A549 (cell line): ENCODE data around the gene SPRYD4.
"Not testable (repeated sequence)": the region's sequence is repeated elsewhere in the genome, so short reads cannot be mapped to it uniquely, and the experiment has no call there.

Experiments used
- CBX8 ChIP-seq: fragments of 200-600 bp; sonication (generic); IDR thresholded peaks from 2 replicates; pipeline ENCODE4 v1.6.1; 2016
- CEBPB ChIP-seq, 2 experiments: fragments of >200 bp in 1 of 2; sonication (Bioruptor Twin) in 1 of 2; formaldehyde crosslinking in 1 of 2; IDR thresholded peaks; 2 replicates each; pipeline ENCODE4 v1.6.1; 2012 to 2016
- CTCF ChIP-seq: fragments of >200 bp; sonication (Bioruptor Twin); formaldehyde crosslinking; IDR thresholded peaks from 3 replicates; pipeline ENCODE4 v1.5.1; 2016
- JUN ChIP-seq, 2 experiments: fragments of >200 bp; sonication (Bioruptor Twin); formaldehyde crosslinking; IDR thresholded peaks; 2 replicates in 1 of 2; 3 replicates in 1 of 2; pipeline ENCODE4 v1.6.1; 2016 to 2017
- MYC ChIP-seq: IDR thresholded peaks from 2 replicates; pipeline ENCODE4 v1.6.1; 2012; ENCODE audit warnings: mild to moderate bottlenecking, inconsistent platforms, low read length, improper control_type of control experiment, borderline replicate concordance
- POLR2A ChIP-seq: IDR thresholded peaks from 2 replicates; pipeline ENCODE4 v1.6.1; 2012; ENCODE audit warnings: mild to moderate bottlenecking, low read length
- RFX5 ChIP-seq: fragments of 450-650 bp; IDR thresholded peaks from 2 replicates; pipeline ENCODE4 v1.7.1; 2014; ENCODE audit warnings: antibody characterized with exemption, mild to moderate bottlenecking, moderate library complexity
- ZC3H11A ChIP-seq: fragments of 450-650 bp; IDR thresholded peaks from 2 replicates; pipeline ENCODE4 v1.6.1; 2014; ENCODE audit warnings: antibody characterized with exemption, mild to moderate bottlenecking
- ZSCAN20 ChIP-seq: fragments of 250-450 bp; sonication (Bioruptor Pico); IDR thresholded peaks from 2 replicates; pipeline ENCODE4 v1.8.0; 2022; ENCODE audit warnings: mild to moderate bottlenecking, moderate library complexity

DNA sequence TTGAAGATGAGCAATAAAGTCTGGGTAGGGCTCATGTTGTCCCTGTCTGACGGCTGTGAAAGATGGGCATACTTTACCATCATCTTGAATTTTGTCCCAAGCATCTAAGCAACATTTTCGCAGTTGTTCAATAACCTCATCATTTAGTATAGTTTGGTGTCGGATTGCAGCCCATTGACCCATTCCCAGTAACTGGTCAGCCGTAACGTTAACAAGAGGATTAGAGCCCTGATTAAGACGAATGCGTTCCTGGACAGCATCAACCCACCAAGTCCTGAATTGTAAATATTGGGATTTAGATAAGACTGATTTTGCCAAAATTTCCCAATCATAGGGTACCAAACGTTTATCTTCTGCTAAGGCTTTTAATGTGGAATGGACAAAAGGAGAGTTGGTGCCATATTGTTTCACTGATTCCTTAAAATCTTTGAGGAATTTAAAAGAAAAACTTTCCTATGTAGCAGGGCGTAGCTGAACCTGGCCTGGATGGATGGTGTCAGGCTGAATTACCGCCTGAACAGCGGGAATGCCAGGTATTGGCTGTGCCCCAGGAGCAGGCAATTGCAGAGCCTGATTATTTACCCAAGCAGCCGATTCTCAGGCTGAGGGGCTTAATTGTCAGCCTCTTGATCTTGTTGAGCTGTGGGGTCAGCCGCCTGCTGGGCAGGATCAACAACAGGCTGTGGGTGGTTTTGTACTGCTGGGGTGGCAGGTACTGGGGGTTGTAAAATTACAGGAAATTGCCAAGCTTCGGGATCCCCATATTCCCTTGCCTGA is 29.9 kb downstream of the SPRYD4 start:
- not testable (repeated sequence) for TF ChIP-seq CTCF; CBX8; MYC; CEBPB (IDR thresholded peaks at IDR 0.05); ZC3H11A; RFX5; JUN (IDR thresholded peaks at IDR 0.05); POLR2A; ZSCAN20 (CRISPR knock-in tag)
